GM18508 (cell line): ENCODE data around the gene TMEM126B.

Source experiments
- ATAC-seq: cut with Tn5 transposase; IDR thresholded peaks from one replicate; pipeline ENCODE4 v1.9.1; 2021; ENCODE audit warnings: moderate number of reproducible peaks; ENCODE audit not compliant: insufficient read depth, unreplicated experiment

Gene TMEM126B

GRCh38 chr11:85679576-85679975 lies 51.2 kb downstream of the TMEM126B start:
- no peak for ATAC-seq

- ATAC-seq, result no peak
Measured at GRCh38 chr11:85680897-85681296, 52.5 kb downstream of the TMEM126B start.

- ATAC-seq, result no peak
Measured at GRCh38 chr11:85682330-85683305, 54.2 kb downstream of the TMEM126B start.

- ATAC-seq, result no peak
Measured at GRCh38 chr11:85685125-85685819, 56.9 kb downstream of the TMEM126B start.

- no peak for ATAC-seq
Measured at GRCh38 chr11:85685820-85686459, 57.5 kb downstream of the TMEM126B start, which contains the start of gene CCDC89. CCDC89 (minus strand) TSS chr11:85686195; CDS start chr11:85686130, 65 bp downstream.
